GM19035 (cell line): ENCODE data around the gene C16orf95.
"Not testable (repeated sequence)": the region's sequence is repeated elsewhere in the genome, so short reads cannot be mapped to it uniquely, and the experiment has no call there.

Experiments
- ATAC-seq: cut with Tn5 transposase; IDR thresholded peaks from one replicate; pipeline ENCODE4 v1.9.1; 2021; ENCODE audit not compliant: unreplicated experiment

Gene C16orf95

GRCh38 chr16:87347932-87348615 lies 30.9 kb upstream of the C16orf95 start:
- no peak for ATAC-seq

GRCh38 chr16:87346517-87347060 lies 29.4 kb upstream of the C16orf95 start:
- no peak for ATAC-seq

- ATAC-seq = no peak
Measured at GRCh38 chr16:87345726-87346424, 28.7 kb upstream of the C16orf95 start.

- ATAC-seq = no peak
Measured at GRCh38 chr16:87344931-87345631, 27.9 kb upstream of the C16orf95 start.

GRCh38 chr16:87344165-87344930 lies 27.2 kb upstream of the C16orf95 start:
- no peak for ATAC-seq

- ATAC-seq = no peak
Measured at GRCh38 chr16:87343753-87344050, 26.5 kb upstream of the C16orf95 start.

- ATAC-seq = no peak
Measured at GRCh38 chr16:87342978-87343752, 26.0 kb upstream of the C16orf95 start.

GRCh38 chr16:87342504-87342903 lies 25.3 kb upstream of the C16orf95 start:
- ATAC-seq = no peak

GRCh38 chr16:87340198-87340597 lies 23.0 kb upstream of the C16orf95 start:
- ATAC-seq = no peak

GRCh38 chr16:87339724-87340105 lies 22.5 kb upstream of the C16orf95 start:
- not testable (repeated sequence) for ATAC-seq

- no peak for ATAC-seq
Measured at GRCh38 chr16:87339086-87339723, 22.0 kb upstream of the C16orf95 start.

- ATAC-seq = no peak
Measured at GRCh38 chr16:87338155-87338765, 21.1 kb upstream of the C16orf95 start.

- ATAC-seq = no peak
Measured at GRCh38 chr16:87337262-87337771, 20.1 kb upstream of the C16orf95 start.

GRCh38 chr16:87336434-87337240 lies 19.4 kb upstream of the C16orf95 start:
- ATAC-seq = no peak

- ATAC-seq = no peak
Measured at GRCh38 chr16:87335625-87336433, 18.6 kb upstream of the C16orf95 start.

GRCh38 chr16:87334651-87335624 lies 17.7 kb upstream of the C16orf95 start:
- no peak for ATAC-seq
